HepG2 (cell line): ENCODE results near the gene BTG2. TPM values are rescaled to one million over a fixed set of nuclear protein-coding genes. Genes with fewer than 3 reads are reported as not detected.

ENCODE experiments used
- ATAC-seq: fragments of 200-7000 bp; cut with Tn5 transposase; 3 replicates; pipeline ENCODE4 v1.9.1; 2020; ENCODE audit warnings: mild to moderate bottlenecking, moderate library complexity
- BruUV-seq: library from RNA; stranded (reverse); fragments of 400-500 nt; replicated peaks from 2 replicates; lab custom pipeline; 2021; lab: Mats Ljungman, UMichigan
- CTCF ChIA-PET: fragments of 300-600 bp; formaldehyde crosslinking; extraction: SDS; loops from one replicate; lab custom pipeline; 2021; ENCODE audit warnings: low total read pairs, inconsistent platforms, low intra/inter-chr PET ratio; lab: Yijun Ruan, JAX
- POLR2A ChIA-PET: fragments of 350-600 bp; sonication (Branson Sonifier 250); formaldehyde crosslinking; loops from one replicate; lab custom pipeline; 2020; ENCODE audit warnings: antibody characterized with exemption, inconsistent platforms; lab: Yijun Ruan, JAX
- DNase-seq: peaks from one replicate; pipeline ENCODE4 v3.0.0-alpha.2; 2015; ENCODE audit warnings: low spot score
- FAIRE-seq: peaks from 3 replicates; lab custom pipeline; 2011; peaks lifted over from hg19 to GRCh38; lab: Jason Lieb, UNC
- H2AFZ ChIP-seq: one replicate; pipeline ENCODE4 v1.6.1; 2011; ENCODE audit warnings: low read length, inconsistent platforms
- H3K27ac ChIP-seq: fragments of 300-600 bp; 3 replicates; pipeline ENCODE4 v1.8.0; 2011; ENCODE audit warnings: mixed run types, mild to moderate bottlenecking, mixed read lengths, low read length, inconsistent platforms; ENCODE audit not compliant: insufficient read depth; ENCODE audit errors: extremely low read length
- H3K27me3 ChIP-seq, 2 experiments: fragments of 200-600 bp in 1 of 2; 2 replicates in 1 of 2; 3 replicates in 1 of 2; pipeline versions ENCODE4 v1.6.0 to v1.8.0; 2011; ENCODE audit warnings: low read length in 2 of 2, mild to moderate bottlenecking in 2 of 2, moderate library complexity in 2 of 2, inconsistent platforms in 1 of 2; ENCODE audit not compliant: insufficient read depth in 2 of 2, control insufficient read depth in 1 of 2
- H3K36me3 ChIP-seq, 2 experiments: fragments of 200-600 bp in 1 of 2; replicated peaks in 1 of 2; 2 replicates in 1 of 2; 3 replicates in 1 of 2; pipeline versions ENCODE4 v1.5.1 to v1.8.0; 2011; ENCODE audit warnings: low read length in 2 of 2, inconsistent platforms in 1 of 2; ENCODE audit not compliant: insufficient read depth in 2 of 2, control insufficient read depth in 1 of 2
- H3K4me1 ChIP-seq: 2 replicates; pipeline ENCODE4 v1.5.1; 2012; ENCODE audit warnings: low read length, inconsistent platforms; ENCODE audit not compliant: insufficient read depth
- H3K4me2 ChIP-seq: 2 replicates; pipeline ENCODE4 v1.6.0; 2011; ENCODE audit warnings: low read depth, low read length, inconsistent platforms
- H3K4me3 ChIP-seq, 3 experiments: fragments of 200-600 bp in 1 of 3; sonication (generic), shearing (Covaris generic) in 1 of 3; replicated peaks in 1 of 3; 2 replicates each; pipeline ENCODE4 v1.5.1; 2011 to 2016; ENCODE audit warnings: low read length in 3 of 3, inconsistent platforms in 2 of 3, low read depth in 2 of 3, mild to moderate bottlenecking in 2 of 3, control low read depth in 1 of 3, mixed read lengths in 1 of 3; ENCODE audit not compliant: insufficient read depth in 1 of 3
- H3K79me2 ChIP-seq: one replicate; pipeline ENCODE4 v1.6.1; 2011; ENCODE audit warnings: low read length, inconsistent platforms; ENCODE audit not compliant: insufficient read depth
- H3K9ac ChIP-seq: 2 replicates; pipeline ENCODE4 v1.6.0; 2011; ENCODE audit warnings: mild to moderate bottlenecking, low read depth, low read length, inconsistent platforms; ENCODE audit not compliant: insufficient read depth
- H3K9me3 ChIP-seq: 2 replicates; pipeline ENCODE4 v1.5.1; 2012; ENCODE audit warnings: mild to moderate bottlenecking, low read length
- H4K20me1 ChIP-seq: 2 replicates; pipeline ENCODE4 v1.6.0; 2011; ENCODE audit warnings: inconsistent platforms, mild to moderate bottlenecking, low read length, moderate library complexity; ENCODE audit not compliant: insufficient read depth
- ARNT2 ChIP-seq: sonication (generic); formaldehyde crosslinking; IDR thresholded peaks from 2 replicates; pipeline ENCODE4 v1.8.0; 2022; ENCODE audit warnings: mild to moderate bottlenecking, low read depth, missing genetic modification reagents, moderate library complexity
- CREM ChIP-seq, 2 experiments: sonication (generic) in 1 of 2; formaldehyde crosslinking in 1 of 2; IDR thresholded peaks; 2 replicates each; pipeline versions ENCODE4 v1.4.0 to v1.6.1; 2016 to 2020; ENCODE audit warnings: antibody characterized with exemption in 1 of 2, mild to moderate bottlenecking in 1 of 2, missing genetic modification reagents in 1 of 2
- ELF1 ChIP-seq: sonication (generic); formaldehyde crosslinking; IDR thresholded peaks from 2 replicates; pipeline ENCODE4 v1.4.0; 2020; ENCODE audit warnings: missing genetic modification reagents
- HDAC6 ChIP-seq: fragments of 200-600 bp; sonication (generic); IDR thresholded peaks from 2 replicates; pipeline ENCODE4 v1.7.0; 2017; ENCODE audit warnings: mild to moderate bottlenecking, antibody characterized with exemption, low read length, low read depth
- IKZF4 ChIP-seq: sonication (generic); formaldehyde crosslinking; IDR thresholded peaks from 2 replicates; pipeline ENCODE4 v1.5.1; 2020; ENCODE audit warnings: borderline replicate concordance, mild to moderate bottlenecking, low read depth, missing genetic modification reagents; ENCODE audit errors: not compliant biosample characterization
- KDM1A ChIP-seq: IDR thresholded peaks from 2 replicates; pipeline ENCODE4 v1.6.1; 2016; ENCODE audit warnings: missing compliant biosample characterization
- MAFF ChIP-seq: IDR thresholded peaks from 2 replicates; pipeline ENCODE4 v1.6.1; 2011; ENCODE audit warnings: low read depth, low read length, improper control_type of control experiment
- MBD4 ChIP-seq: IDR thresholded peaks from 2 replicates; pipeline ENCODE4 v1.6.1; 2012; ENCODE audit warnings: low read length, inconsistent platforms, borderline replicate concordance
- SAFB2 ChIP-seq: sonication (generic); formaldehyde crosslinking; IDR thresholded peaks from 2 replicates; pipeline ENCODE4 v1.5.1; 2020; ENCODE audit warnings: missing genetic modification reagents, low read depth, mild to moderate bottlenecking, borderline replicate concordance
- SOX13 ChIP-seq, 3 experiments: fragments of 450-650 bp in 1 of 3; sonication (generic) in 1 of 3; formaldehyde crosslinking in 1 of 3; IDR thresholded peaks in 2 of 3; conservative IDR thresholded peaks in 1 of 3; 2 replicates each; pipeline versions ENCODE4 v1.5.0 to v1.6.1; 2016 to 2020; ENCODE audit warnings: antibody characterized with exemption in 1 of 3, mild to moderate bottlenecking in 1 of 3, missing compliant biosample characterization in 1 of 3, missing genetic modification reagents in 1 of 3, moderate library complexity in 1 of 3
- TFAP4 ChIP-seq: sonication (generic); IDR thresholded peaks from 2 replicates; pipeline ENCODE4 v1.6.1; 2016; ENCODE audit warnings: low read depth, borderline replicate concordance
- ZBTB8A ChIP-seq: sonication (generic); formaldehyde crosslinking; IDR thresholded peaks from 2 replicates; pipeline ENCODE4 v1.4.0; 2020; ENCODE audit warnings: mild to moderate bottlenecking, low read depth, missing genetic modification reagents, borderline replicate concordance
- ZFP36L2 ChIP-seq: sonication (generic); formaldehyde crosslinking; IDR thresholded peaks from 2 replicates; pipeline ENCODE4 v1.4.0; 2020; ENCODE audit warnings: missing genetic modification reagents
- ZGPAT ChIP-seq: IDR thresholded peaks from 2 replicates; pipeline ENCODE4 v1.6.1; 2016; ENCODE audit warnings: mild to moderate bottlenecking
- ZNF207 ChIP-seq: fragments of 450-650 bp; IDR thresholded peaks from 2 replicates; pipeline ENCODE4 v1.6.1; 2016; ENCODE audit warnings: antibody characterized with exemption, borderline replicate concordance
- ZNF547 ChIP-seq: sonication (generic); formaldehyde crosslinking; IDR thresholded peaks from 2 replicates; pipeline ENCODE4 v1.5.1; 2020; ENCODE audit warnings: mild to moderate bottlenecking, missing genetic modification reagents
- WGBS: methylation state at CpG from one replicate; pipeline ENCODE4 v1.1.6; 2017; ENCODE audit warnings: low lambda C conversion rate; 5-methylcytosine and 5-hydroxymethylcytosine counted together
- in situ Hi-C: cut with HindIII; loops from 2 replicates; pipeline ENCODE4 v1.10.0; 2017; ENCODE audit warnings: low pct_unique_long_range_greater_than_20kb; ENCODE audit not compliant: extremely low pct_ligation_motif_present
- intact Hi-C: fragments of 100-400 bp; cut with micrococcal nuclease; formaldehyde crosslinking; loops from one replicate; pipeline ENCODE4 v1.10.0; 2022; ENCODE audit not compliant: unreplicated experiment
- polyA plus RNA-seq, 8 experiments: library from polyadenylated mRNA; depleted of rRNA in 3 of 8; stranded (reverse) in 7 of 8; unstranded in 1 of 8; fragments of >200 nt; fragmentation: Illumina TruSeq in 4 of 8; extraction: Trizol in 4 of 8; gene quantifications; 2 replicates each; pipeline versions ENCODE4 v1.2.1 to v1.2.3, GENCODE V29; 2011 to 2016; ENCODE audit warnings: low read depth in 4 of 8, missing spikeins in 1 of 8, mixed read lengths in 1 of 8; ENCODE audit not compliant: insufficient read depth in 1 of 8
- total RNA-seq, 5 experiments: library from RNA; depleted of rRNA; stranded (reverse); fragments of >200 nt; fragmentation: Illumina TruSeq; extraction: Trizol; gene quantifications; 2 replicates each; pipeline ENCODE4 v1.2.3, GENCODE V29; 2016; ENCODE audit warnings: low read depth in 1 of 5
- TF ChIP-seq, protein P1 (sequence below): sonication (generic); formaldehyde crosslinking; IDR thresholded peaks from 2 replicates; pipeline ENCODE4 v1.9.0; 2021; ENCODE audit warnings: missing genetic modification reagents, borderline replicate concordance

BTG2 gene
- total and polyA plus RNA-seq, 2 of the 13 experiments (the other 11 are each of a cell fraction or from before 2014, with no cell fraction given): 13.6 to 18.3 TPM

DNA sequence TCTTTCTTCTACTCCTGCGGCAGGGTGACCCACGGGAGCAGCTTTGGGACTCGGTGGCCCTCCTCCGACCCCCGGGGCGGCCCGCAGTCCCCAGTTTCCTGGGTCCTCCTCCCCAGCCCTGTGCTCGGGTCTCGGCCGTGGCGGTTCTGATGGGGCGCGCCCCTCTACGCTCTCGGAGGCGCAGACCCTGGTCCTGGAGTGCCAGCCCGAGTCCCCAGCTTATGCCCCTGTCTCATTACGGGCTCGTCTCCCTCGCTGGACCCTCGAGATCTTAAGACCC is 430 bp downstream of the BTG2 start (continued):
- TF ChIP-seq, protein P1, sequence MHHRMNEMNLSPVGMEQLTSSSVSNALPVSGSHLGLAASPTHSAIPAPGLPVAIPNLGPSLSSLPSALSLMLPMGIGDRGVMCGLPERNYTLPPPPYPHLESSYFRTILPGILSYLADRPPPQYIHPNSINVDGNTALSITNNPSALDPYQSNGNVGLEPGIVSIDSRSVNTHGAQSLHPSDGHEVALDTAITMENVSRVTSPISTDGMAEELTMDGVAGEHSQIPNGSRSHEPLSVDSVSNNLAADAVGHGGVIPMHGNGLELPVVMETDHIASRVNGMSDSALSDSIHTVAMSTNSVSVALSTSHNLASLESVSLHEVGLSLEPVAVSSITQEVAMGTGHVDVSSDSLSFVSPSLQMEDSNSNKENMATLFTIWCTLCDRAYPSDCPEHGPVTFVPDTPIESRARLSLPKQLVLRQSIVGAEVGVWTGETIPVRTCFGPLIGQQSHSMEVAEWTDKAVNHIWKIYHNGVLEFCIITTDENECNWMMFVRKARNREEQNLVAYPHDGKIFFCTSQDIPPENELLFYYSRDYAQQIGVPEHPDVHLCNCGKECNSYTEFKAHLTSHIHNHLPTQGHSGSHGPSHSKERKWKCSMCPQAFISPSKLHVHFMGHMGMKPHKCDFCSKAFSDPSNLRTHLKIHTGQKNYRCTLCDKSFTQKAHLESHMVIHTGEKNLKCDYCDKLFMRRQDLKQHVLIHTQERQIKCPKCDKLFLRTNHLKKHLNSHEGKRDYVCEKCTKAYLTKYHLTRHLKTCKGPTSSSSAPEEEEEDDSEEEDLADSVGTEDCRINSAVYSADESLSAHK (CRISPR knock-in tag): no peak

DNA sequence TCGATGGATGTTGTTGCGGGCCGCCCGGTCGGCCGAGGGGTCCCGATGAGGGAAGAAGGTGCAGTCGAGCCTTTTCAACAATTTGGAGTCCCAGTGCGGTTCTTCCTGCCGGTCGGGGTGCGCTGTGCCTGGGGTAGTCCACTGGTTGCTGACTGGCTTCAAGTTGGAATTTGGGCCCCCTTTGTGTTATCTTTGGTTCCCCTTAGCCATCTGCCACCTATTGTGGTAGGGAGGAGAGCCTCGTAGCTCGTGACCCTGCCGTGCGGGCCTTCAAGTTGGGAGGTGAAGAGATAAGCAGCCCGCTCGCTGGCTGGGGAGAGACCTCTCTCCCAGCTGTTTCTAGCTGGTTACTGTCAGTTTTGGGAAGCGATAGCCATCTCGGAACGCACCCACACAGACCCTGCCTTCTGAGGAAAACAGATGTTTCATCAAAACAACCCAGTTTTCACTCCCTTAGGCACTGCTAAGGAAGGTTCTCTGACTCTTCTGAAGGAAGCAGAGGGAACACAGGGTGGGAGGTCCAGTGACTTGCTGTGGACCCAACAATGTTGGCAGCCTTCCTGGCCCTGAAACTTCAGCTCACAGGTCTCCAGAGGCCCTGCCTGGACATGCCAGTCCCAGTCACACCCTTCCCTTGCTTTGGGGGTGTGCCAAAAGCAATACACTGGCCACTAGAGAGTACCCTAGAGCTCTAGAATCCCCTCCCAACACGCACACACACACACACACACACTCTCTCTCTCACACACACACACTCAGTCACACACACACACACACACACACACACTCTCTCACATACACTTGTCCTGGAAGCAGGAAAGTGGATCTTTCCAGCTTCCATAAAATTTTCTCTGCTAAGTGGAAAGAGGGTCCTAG is 1.0 kb downstream of the BTG2 start:
- Histone ChIP-seq H3K9me3 (no peaks in the 10 kb centered on the region), H3K9ac (peak overlapping the region; percentile 84), H3K4me3 (peak overlapping the region; percentile 70 to 87 (median 71)), H3K27me3 (peaks cover 0 to 19% of the 10 kb centered on the region in 2 experiments; a peak in 3 of 5 replicates), H3K27ac (peak overlapping the region; percentile 7), H3K4me2 (peak overlapping the region; percentile 92), H3K79me2 (peaks cover 13% of the 10 kb centered on the region), H2AFZ (no peak overlapping the region), H4K20me1 (no peaks in the 10 kb centered on the region), H3K4me1 (peaks cover 43% of the 10 kb centered on the region), H3K36me3 (peaks cover 0 to 3% of the 10 kb centered on the region in 2 experiments; a peak in 1 of 5 replicates)
- ChIA-PET CTCF (no interaction called here), POLR2A (interaction anchor here (0.7 to 6.3 kb wide), 8 partner anchors 11 to 37 kb away, joined by 3 to 77 read pairs (median 5); no protein-coding TSS in a partner anchor)
- TSS peak; percentile 59 for BruUV-seq
- in situ Hi-C loops: no loop called here
- FAIRE-seq (peak; percentile 56), ATAC-seq (peak; percentile 23), DNase-seq (peak; percentile 62)
- intact Hi-C loops: no loop called here
- 1% methylated on average over 7 of the region's 22 CpGs for WGBS
- no peak for TF ChIP-seq ZNF547 (CRISPR knock-in tag)
- TF ChIP-seq CREM (IDR thresholded peaks at IDR 0.05): no peak
- TF ChIP-seq CREM (CRISPR knock-in tag; IDR thresholded peaks at IDR 0.05): no peak
- peak; percentile 10; the same call in 1 of the 2 replicates for TF ChIP-seq TFAP4
- TF ChIP-seq ZBTB8A (CRISPR knock-in tag): no peak
- TF ChIP-seq ZFP36L2: no peak
- TF ChIP-seq MAFF: no peak
- no peak for TF ChIP-seq HDAC6
- TF ChIP-seq ZNF207: no peak
- no peak for TF ChIP-seq SOX13 (IDR thresholded peaks at IDR 0.05)
- no peak for TF ChIP-seq SOX13 (CRISPR knock-in tag; conservative IDR thresholded peaks at IDR 0.05 in 1 of 2, IDR thresholded peaks at IDR 0.05 in 1 of 2)
- TF ChIP-seq ARNT2: no peak
- no peak for TF ChIP-seq KDM1A
- no peak for TF ChIP-seq ELF1 (CRISPR knock-in tag)
- TF ChIP-seq ZGPAT (CRISPR knock-in tag): no peak
- TF ChIP-seq SAFB2 (CRISPR knock-in tag): 0 out of 2 replicates have a peak, but pooled peaks have one; percentile 70
- no peak for TF ChIP-seq IKZF4 (CRISPR knock-in tag)
- no peak for TF ChIP-seq MBD4
